Ascending aorta (tissue), 2 donors: Measurements from ENCODE around the gene KIF3A. TPM values are rescaled to one million over a fixed set of nuclear protein-coding genes. Genes with fewer than 3 reads are reported as not detected.
A peak's percentile ranks its signal among the peaks of the same experiment; 100 is the strongest.

Experiments used
- DNase-seq, 2 donors: peaks; one replicate each; pipeline ENCODE4 v3.0.0-alpha.2; 2019; ENCODE audit warnings: low spot score in 2 of 2
- H3K27ac ChIP-seq, 2 donors: fragments of 200-600 bp; sonication (generic); one replicate each; pipeline ENCODE4 v1.5.1; 2016 to 2017; ENCODE audit warnings: mild to moderate bottlenecking in 1 of 2
- H3K27me3 ChIP-seq: fragments of 200-600 bp; sonication (generic); one replicate; pipeline ENCODE4 v1.5.1; 2017
- H3K36me3 ChIP-seq, 2 donors: fragments of 200-600 bp; sonication (generic); one replicate each; pipeline ENCODE4 v1.5.1; 2016
- H3K4me1 ChIP-seq, 2 donors: fragments of 200-600 bp; sonication (generic); one replicate each; pipeline ENCODE4 v1.5.1; 2016 to 2017; ENCODE audit warnings: mild to moderate bottlenecking in 1 of 2
- H3K4me3 ChIP-seq, 2 donors: fragments of 200-600 bp; sonication (generic); one replicate each; pipeline ENCODE4 v1.5.1; 2016 to 2017; ENCODE audit warnings: mild to moderate bottlenecking in 1 of 2
- H3K9me3 ChIP-seq, 2 donors: fragments of 200-600 bp; sonication (generic); one replicate each; pipeline ENCODE4 v1.5.1; 2016
- CTCF ChIP-seq, 3 experiments: fragments of 200-600 bp in 2 of 3; fragments of 450-650 bp in 1 of 3; sonication (generic) in 2 of 3; IDR thresholded peaks; one replicate each; pipeline ENCODE4 v1.5.1; 2016 to 2019; ENCODE audit warnings: antibody characterized with exemption in 3 of 3, mild to moderate bottlenecking in 1 of 3, moderate library complexity in 1 of 3
- intact Hi-C: fragments of 100-400 bp; cut with DNase I; formaldehyde crosslinking; loops from one replicate; pipeline ENCODE4 v1.15.1; 2023
- total RNA-seq: library from RNA; depleted of rRNA; stranded (reverse); fragments of >200 nt; gene quantifications from one replicate; pipeline ENCODE4 v1.1.0, GENCODE V29; 2016

Gene KIF3A
- total RNA-seq, 1 donor from 2014 or later: 4.4 TPM

- TF ChIP-seq CTCF (IDR thresholded peaks at IDR 0.05): no peak
Observed at GRCh38 chr5:132765311-132766019, 28.1 kb upstream of the KIF3A start.

GRCh38 chr5:132764671-132765238 is 27.4 kb upstream of the KIF3A start:
- Histone ChIP-seq H3K9me3 (no peaks in the 10 kb centered on the region), H3K36me3 (peaks cover 54 to 55% of the 10 kb centered on the region in 2 donors), H3K4me3 (no peak overlapping the region), H3K27ac (peak overlapping the region in 1 of 2 donors; percentile 30), H3K4me1 (peaks cover 21% of the 10 kb centered on the region in 2 donors), H3K27me3 (no peaks in the 10 kb centered on the region)
- intact Hi-C loops: no loop called here
- no peak for TF ChIP-seq CTCF (IDR thresholded peaks at IDR 0.05)
- DNase-seq: peak in 1 of 2 donors; percentile 30

More at GRCh38 chr5:132765311-132766019, 28.1 kb upstream of the KIF3A start:
- Histone ChIP-seq H3K4me3 (no peak overlapping the region), H3K36me3 (peaks cover 47 to 48% of the 10 kb centered on the region in 2 donors), H3K9me3 (no peaks in the 10 kb centered on the region), H3K27me3 (no peaks in the 10 kb centered on the region), H3K27ac (peak overlapping the region; percentile 30 to 43), H3K4me1 (peaks cover 24% of the 10 kb centered on the region in 2 donors)
- intact Hi-C loops: no loop called here
- DNase-seq: no peak

GRCh38 chr5:132764051-132764450 is 26.7 kb upstream of the KIF3A start:
- Histone ChIP-seq H3K9me3 (no peaks in the 10 kb centered on the region), H3K4me1 (peaks cover 17% of the 10 kb centered on the region in 2 donors), H3K27ac (no peak overlapping the region), H3K36me3 (peaks cover 61 to 62% of the 10 kb centered on the region in 2 donors), H3K4me3 (no peak overlapping the region), H3K27me3 (no peaks in the 10 kb centered on the region)
- DNase-seq: peak in 1 of 2 donors; percentile 51
- intact Hi-C loops: no loop called here
- TF ChIP-seq CTCF (IDR thresholded peaks at IDR 0.05): no peak

- intact Hi-C loops: no loop called here
- Histone ChIP-seq H3K9me3 (no peaks in the 10 kb centered on the region), H3K27me3 (no peaks in the 10 kb centered on the region), H3K4me3 (no peak overlapping the region), H3K36me3 (peaks cover 68 to 69% of the 10 kb centered on the region in 2 donors), H3K27ac (no peak overlapping the region), H3K4me1 (peaks cover 11% of the 10 kb centered on the region in 2 donors)
- no peak for TF ChIP-seq CTCF (IDR thresholded peaks at IDR 0.05)
- peak in 1 of 2 donors; percentile 28 for DNase-seq
Observed at GRCh38 chr5:132763181-132764036, 26.1 kb upstream of the KIF3A start.

- Histone ChIP-seq H3K36me3 (peaks cover 77 to 78% of the 10 kb centered on the region in 2 donors), H3K27me3 (no peaks in the 10 kb centered on the region), H3K9me3 (no peaks in the 10 kb centered on the region), H3K27ac (no peak overlapping the region), H3K4me3 (no peak overlapping the region), H3K4me1 (peaks cover 5% of the 10 kb centered on the region in 2 donors)
- intact Hi-C loops: no loop called here
- DNase-seq: peak in 1 of 2 donors; percentile 43
- no peak for TF ChIP-seq CTCF (IDR thresholded peaks at IDR 0.05)
Observed at GRCh38 chr5:132762246-132763000, 25.1 kb upstream of the KIF3A start.
